Esophagus squamous epithelium (tissue), 5 donors: ENCODE measurements around the gene CHST7. TPM values are rescaled to one million over a fixed set of nuclear protein-coding genes. Genes with fewer than 3 reads are reported as not detected.
"Not testable (repeated sequence)": the region's sequence is repeated elsewhere in the genome, so short reads cannot be mapped to it uniquely, and the experiment has no call there.

ENCODE experiments used
- DNase-seq: peaks from one replicate; lab custom pipeline; 2025; lab: John Stamatoyannopoulos, UW
- H3K27ac ChIP-seq, 4 donors: fragments of 200-600 bp; sonication (generic); one replicate each; pipeline ENCODE4 v1.5.1; 2016 to 2019; ENCODE audit warnings: mild to moderate bottlenecking in 1 of 4
- H3K27me3 ChIP-seq, 4 donors: fragments of 200-600 bp; sonication (generic); 1 replicate in 3 of 4; 2 replicates in 1 of 4; pipeline versions ENCODE4 v1.5.1 to v1.6.0; 2017 to 2021; ENCODE audit warnings: antibody characterized with exemption in 1 of 4
- H3K36me3 ChIP-seq, 3 donors: fragments of 200-600 bp; sonication (generic); one replicate each; pipeline ENCODE4 v1.5.1; 2016 to 2019
- H3K4me1 ChIP-seq, 3 donors: fragments of 200-600 bp; sonication (generic); one replicate each; pipeline ENCODE4 v1.5.1; 2017 to 2019
- H3K4me3 ChIP-seq, 4 donors: fragments of 200-600 bp; sonication (generic); 1 replicate in 3 of 4; 2 replicates in 1 of 4; pipeline ENCODE4 v1.5.1; 2016 to 2019; ENCODE audit warnings: mild to moderate bottlenecking in 2 of 4, moderate library complexity in 1 of 4
- H3K9me3 ChIP-seq, 3 donors: fragments of 200-600 bp; sonication (generic); one replicate each; pipeline ENCODE4 v1.5.1; 2016 to 2019
- CTCF ChIP-seq, 6 experiments: fragments of 450-650 bp in 4 of 6; fragments of 200-600 bp in 2 of 6; sonication (generic) in 2 of 6; IDR thresholded peaks; one replicate each; pipeline ENCODE4 v1.5.1; 2016 to 2019; ENCODE audit warnings: antibody characterized with exemption in 6 of 6, mild to moderate bottlenecking in 4 of 6, moderate library complexity in 4 of 6
- POLR2A ChIP-seq, 4 donors: fragments of 450-650 bp; IDR thresholded peaks; one replicate each; pipeline ENCODE4 v1.6.1; 2017; ENCODE audit warnings: antibody characterized with exemption in 4 of 4, mild to moderate bottlenecking in 4 of 4, moderate library complexity in 3 of 4
- WGBS, 2 donors: methylation state at CpG; one replicate each; pipeline ENCODE4 v1.1.5; 2018; 5-methylcytosine and 5-hydroxymethylcytosine counted together
- intact Hi-C: fragments of 100-400 bp; cut with DNase I; formaldehyde crosslinking; loops from one replicate; pipeline ENCODE4 v1.15.0; 2022
- total RNA-seq, 4 donors: library from RNA; depleted of rRNA; stranded (reverse); fragments of >200 nt; gene quantifications; one replicate each; pipeline ENCODE4 v1.1.0, GENCODE V29; 2016
- donor health status: DM: yes; HTN: yes; CAD: no.

CHST7 gene
- 10 to 100 TPM in 1 of 4 donors, 1 to 10 TPM in 3; 1.2 to 11.8 (median 3.9) TPM for total RNA-seq

GRCh38 chrX:46573331-46573891 is at the start of gene CHST7:
TSS of gene CHST7 (plus strand) at chrX:46573765. CDS start at chrX:46573932, 167 bp downstream.
- intact Hi-C loops = no loop called here
- H3K27me3 ChIP-seq = no peaks in the 10 kb centered on the region
- no peaks in the 10 kb centered on the region for H3K9me3 ChIP-seq
- H3K36me3 ChIP-seq = no peaks in the 10 kb centered on the region
- peak within 1 kb of the TSS; percentile 50 to 79 (median 63) for H3K27ac ChIP-seq
- H3K4me3 ChIP-seq = peak within 1 kb of the TSS; percentile 40 to 68 (median 54)
- TF ChIP-seq POLR2A (IDR thresholded peaks at IDR 0.05) (peak in 2 of 4 donors; percentile 26 to 52), CTCF (IDR thresholded peaks at IDR 0.05) (no peak)
- WGBS, 2 donors = 39% methylated on average over 10 of the region's 35 CpGs; no CpG with 5 or more reads in 1 of the 2 donors
- no peak for DNase-seq
- H3K4me1 ChIP-seq = peaks cover 0 to 41% (median 0%) of the 10 kb centered on the region in 3 donors

- H3K27me3 ChIP-seq, H3K27ac ChIP-seq, intact Hi-C loops, H3K9me3 ChIP-seq, H3K36me3 ChIP-seq, H3K4me3 ChIP-seq, H3K4me1 ChIP-seq, DNase-seq: not testable (repeated sequence)
- WGBS, 2 donors = 100% methylated on average over 2 of the region's 6 CpGs; no CpG with 5 or more reads in 1 of the 2 donors
These were observed 44.9 kb upstream of the CHST7 start for GRCh38 chrX:46528640-46529039.

- H3K4me1 ChIP-seq, H3K27me3 ChIP-seq, DNase-seq, H3K9me3 ChIP-seq, H3K36me3 ChIP-seq, H3K27ac ChIP-seq, intact Hi-C loops, H3K4me3 ChIP-seq: not testable (repeated sequence)
- 64 to 81% methylated on average over 4 to 6 of the region's 12 CpGs for WGBS, 2 donors
These were observed 43.7 kb upstream of the CHST7 start for GRCh38 chrX:46529740-46530403.

- WGBS, 2 donors = no CpG with 5 or more reads among the region's 1 CpG
- H3K9me3 ChIP-seq, H3K27ac ChIP-seq, H3K27me3 ChIP-seq, intact Hi-C loops, H3K4me3 ChIP-seq, H3K36me3 ChIP-seq, H3K4me1 ChIP-seq, DNase-seq: not testable (repeated sequence)
These were observed 43.1 kb upstream of the CHST7 start for GRCh38 chrX:46530404-46530908.

- Histone ChIP-seq H3K27ac (no peak overlapping the region), H3K36me3 (no peaks in the 10 kb centered on the region), H3K9me3 (no peaks in the 10 kb centered on the region), H3K27me3 (no peaks in the 10 kb centered on the region), H3K4me1 (no peaks in the 10 kb centered on the region), H3K4me3 (no peak overlapping the region)
- intact Hi-C loops = no loop called here
- DNase-seq = no peak
- TF ChIP-seq CTCF (IDR thresholded peaks at IDR 0.05) (no peak), POLR2A (IDR thresholded peaks at IDR 0.05) (no peak)
- WGBS, 2 donors = 44 to 50% methylated on average over 2 to 3 of the region's 3 CpGs
These were observed 42.1 kb upstream of the CHST7 start for GRCh38 chrX:46531442-46531841.

- peaks cover 0 to 30% (median 5%) of the 10 kb centered on the region in 3 donors for H3K4me1 ChIP-seq
- peaks cover 0 to 13% (median 0%) of the 10 kb centered on the region in 3 donors for H3K36me3 ChIP-seq
- intact Hi-C loops = no loop called here
- TF ChIP-seq CTCF (IDR thresholded peaks at IDR 0.05) = no peak
- no peak for TF ChIP-seq POLR2A (IDR thresholded peaks at IDR 0.05)
- no peak for DNase-seq
- 81 to 100% methylated on average over 2 of the region's 2 CpGs for WGBS, 2 donors
- H3K27ac ChIP-seq = no peak overlapping the region
- no peaks in the 10 kb centered on the region for H3K9me3 ChIP-seq
- H3K27me3 ChIP-seq = no peaks in the 10 kb centered on the region
- H3K4me3 ChIP-seq = no peak overlapping the region
These were observed 30.1 kb upstream of the CHST7 start for GRCh38 chrX:46543441-46543840.

- DNase-seq, H3K36me3 ChIP-seq, intact Hi-C loops, H3K27me3 ChIP-seq, H3K9me3 ChIP-seq: not testable (repeated sequence)
- H3K4me3 ChIP-seq = peak overlapping the region; percentile 57 to 75 (median 67)
- peak overlapping the region; percentile 88 to 93 (median 90) for H3K27ac ChIP-seq
- H3K4me1 ChIP-seq = peaks cover 0 to 30% (median 5%) of the 10 kb centered on the region in 3 donors
- WGBS, 2 donors = 18 to 24% methylated on average over 4 of the region's 7 CpGs
These were observed 29.0 kb upstream of the CHST7 start for GRCh38 chrX:46544527-46544926.
